Thyroid gland (tissue), 4 donors: ENCODE measurements around the gene NR3C2.

Experiments used
- CTCF ChIP-seq, 6 experiments: fragments of 200-600 bp in 3 of 6; fragments of 450-650 bp in 3 of 6; sonication (generic) in 3 of 6; IDR thresholded peaks; one replicate each; pipeline ENCODE4 v1.5.1; 2016 to 2019; ENCODE audit warnings: antibody characterized with exemption in 6 of 6, mild to moderate bottlenecking in 2 of 6, inconsistent platforms in 1 of 6, moderate library complexity in 1 of 6
- POLR2A ChIP-seq, 2 donors: fragments of 450-650 bp; IDR thresholded peaks; one replicate each; pipeline ENCODE4 v1.6.1; 2017; ENCODE audit warnings: antibody characterized with exemption in 2 of 2, mild to moderate bottlenecking in 2 of 2, moderate library complexity in 1 of 2

GRCh38 chr4:148170408-148171365 is 271.5 kb downstream of the NR3C2 start:
- TF ChIP-seq POLR2A (IDR thresholded peaks at IDR 0.05) (no peak), CTCF (IDR thresholded peaks at IDR 0.05) (no peak)
